Endothelial cell of umbilical vein (primary cell): ENCODE results near the gene SWT1.

ENCODE experiments used
- EZH2 ChIP-seq: IDR thresholded peaks from 2 replicates; pipeline ENCODE4 v1.6.1; 2012; ENCODE audit warnings: borderline replicate concordance, low read depth, mild to moderate bottlenecking, moderate library complexity, low read length, inconsistent platforms; ENCODE audit not compliant: severe bottlenecking
- GATA2 ChIP-seq: IDR thresholded peaks from 2 replicates; pipeline ENCODE4 v1.7.0; 2011; ENCODE audit warnings: low read depth, mild to moderate bottlenecking, moderate library complexity, mixed read lengths, low read length; ENCODE audit not compliant: insufficient read length, insufficient read depth
- MYC ChIP-seq: IDR thresholded peaks from one replicate; pipeline ENCODE4 v1.6.1; 2011; ENCODE audit warnings: mild to moderate bottlenecking, low read depth, low read length
- POLR2A ChIP-seq: IDR thresholded peaks from 2 replicates; pipeline ENCODE4 v1.6.1; 2012; ENCODE audit warnings: low read depth, mild to moderate bottlenecking, control low read depth, low read length
- POLR2AphosphoS5 ChIP-seq: IDR thresholded peaks from 2 replicates; pipeline ENCODE4 v1.6.1; 2012; ENCODE audit warnings: low read depth, mild to moderate bottlenecking, control low read depth, low read length, moderate library complexity; ENCODE audit not compliant: insufficient read depth
- TF ChIP-seq, protein P1 (sequence below), 2 donors: IDR thresholded peaks; 1 replicate in 1 of 2; 2 replicates in 1 of 2; pipeline ENCODE4 v1.5.1; 2011; ENCODE audit warnings: low read length in 2 of 2, mild to moderate bottlenecking in 2 of 2, moderate library complexity in 2 of 2, control low read depth in 1 of 2, inconsistent platforms in 1 of 2, low read depth in 1 of 2; ENCODE audit not compliant: insufficient read depth in 1 of 2; ENCODE audit errors: extremely low read depth in 1 of 2

- no peak for TF ChIP-seq GATA2
- TF ChIP-seq, protein P1, sequence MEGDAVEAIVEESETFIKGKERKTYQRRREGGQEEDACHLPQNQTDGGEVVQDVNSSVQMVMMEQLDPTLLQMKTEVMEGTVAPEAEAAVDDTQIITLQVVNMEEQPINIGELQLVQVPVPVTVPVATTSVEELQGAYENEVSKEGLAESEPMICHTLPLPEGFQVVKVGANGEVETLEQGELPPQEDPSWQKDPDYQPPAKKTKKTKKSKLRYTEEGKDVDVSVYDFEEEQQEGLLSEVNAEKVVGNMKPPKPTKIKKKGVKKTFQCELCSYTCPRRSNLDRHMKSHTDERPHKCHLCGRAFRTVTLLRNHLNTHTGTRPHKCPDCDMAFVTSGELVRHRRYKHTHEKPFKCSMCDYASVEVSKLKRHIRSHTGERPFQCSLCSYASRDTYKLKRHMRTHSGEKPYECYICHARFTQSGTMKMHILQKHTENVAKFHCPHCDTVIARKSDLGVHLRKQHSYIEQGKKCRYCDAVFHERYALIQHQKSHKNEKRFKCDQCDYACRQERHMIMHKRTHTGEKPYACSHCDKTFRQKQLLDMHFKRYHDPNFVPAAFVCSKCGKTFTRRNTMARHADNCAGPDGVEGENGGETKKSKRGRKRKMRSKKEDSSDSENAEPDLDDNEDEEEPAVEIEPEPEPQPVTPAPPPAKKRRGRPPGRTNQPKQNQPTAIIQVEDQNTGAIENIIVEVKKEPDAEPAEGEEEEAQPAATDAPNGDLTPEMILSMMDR (IDR thresholded peaks at IDR 0.05; ENCODE audit: extremely low read depth in 1 of 2, insufficient read depth in 1 of 2, low read depth in 1 of 2, low read length in 2 of 2), result no peak
- no peak for TF ChIP-seq POLR2AphosphoS5
- TF ChIP-seq POLR2A, result no peak
- TF ChIP-seq EZH2, result no peak
- TF ChIP-seq MYC, result no peak
Measured at GRCh38 chr1:185110145-185110544, 46.8 kb upstream of the SWT1 start.
